HepG2 (cell line): ENCODE results near the gene MORC3. TPM values are rescaled to one million over a fixed set of nuclear protein-coding genes. Genes with fewer than 3 reads are reported as not detected.

Experiments
- ATAC-seq: fragments of 200-7000 bp; cut with Tn5 transposase; 3 replicates; pipeline ENCODE4 v1.9.1; 2020; ENCODE audit warnings: mild to moderate bottlenecking, moderate library complexity
- BruUV-seq: library from RNA; stranded (reverse); fragments of 400-500 nt; replicated peaks from 2 replicates; lab custom pipeline; 2021; lab: Mats Ljungman, UMichigan
- CTCF ChIA-PET: fragments of 300-600 bp; formaldehyde crosslinking; extraction: SDS; loops from one replicate; lab custom pipeline; 2021; ENCODE audit warnings: low total read pairs, inconsistent platforms, low intra/inter-chr PET ratio; lab: Yijun Ruan, JAX
- POLR2A ChIA-PET: fragments of 350-600 bp; sonication (Branson Sonifier 250); formaldehyde crosslinking; loops from one replicate; lab custom pipeline; 2020; ENCODE audit warnings: antibody characterized with exemption, inconsistent platforms; lab: Yijun Ruan, JAX
- DNase-seq: peaks from one replicate; pipeline ENCODE4 v3.0.0-alpha.2; 2015; ENCODE audit warnings: low spot score
- FAIRE-seq: peaks from 3 replicates; lab custom pipeline; 2011; peaks lifted over from hg19 to GRCh38; lab: Jason Lieb, UNC
- H2AFZ ChIP-seq: one replicate; pipeline ENCODE4 v1.6.1; 2011; ENCODE audit warnings: low read length, inconsistent platforms
- H3K27ac ChIP-seq: fragments of 300-600 bp; 3 replicates; pipeline ENCODE4 v1.8.0; 2011; ENCODE audit warnings: mixed run types, mild to moderate bottlenecking, mixed read lengths, low read length, inconsistent platforms; ENCODE audit not compliant: insufficient read depth; ENCODE audit errors: extremely low read length
- H3K27me3 ChIP-seq, 2 experiments: fragments of 200-600 bp in 1 of 2; 2 replicates in 1 of 2; 3 replicates in 1 of 2; pipeline versions ENCODE4 v1.6.0 to v1.8.0; 2011; ENCODE audit warnings: low read length in 2 of 2, mild to moderate bottlenecking in 2 of 2, moderate library complexity in 2 of 2, inconsistent platforms in 1 of 2; ENCODE audit not compliant: insufficient read depth in 2 of 2, control insufficient read depth in 1 of 2
- H3K36me3 ChIP-seq, 2 experiments: fragments of 200-600 bp in 1 of 2; replicated peaks in 1 of 2; 2 replicates in 1 of 2; 3 replicates in 1 of 2; pipeline versions ENCODE4 v1.5.1 to v1.8.0; 2011; ENCODE audit warnings: low read length in 2 of 2, inconsistent platforms in 1 of 2; ENCODE audit not compliant: insufficient read depth in 2 of 2, control insufficient read depth in 1 of 2
- H3K4me1 ChIP-seq: 2 replicates; pipeline ENCODE4 v1.5.1; 2012; ENCODE audit warnings: low read length, inconsistent platforms; ENCODE audit not compliant: insufficient read depth
- H3K4me2 ChIP-seq: 2 replicates; pipeline ENCODE4 v1.6.0; 2011; ENCODE audit warnings: low read depth, low read length, inconsistent platforms
- H3K4me3 ChIP-seq, 3 experiments: fragments of 200-600 bp in 1 of 3; sonication (generic), shearing (Covaris generic) in 1 of 3; replicated peaks in 1 of 3; 2 replicates each; pipeline ENCODE4 v1.5.1; 2011 to 2016; ENCODE audit warnings: low read length in 3 of 3, inconsistent platforms in 2 of 3, low read depth in 2 of 3, mild to moderate bottlenecking in 2 of 3, control low read depth in 1 of 3, mixed read lengths in 1 of 3; ENCODE audit not compliant: insufficient read depth in 1 of 3
- H3K79me2 ChIP-seq: one replicate; pipeline ENCODE4 v1.6.1; 2011; ENCODE audit warnings: low read length, inconsistent platforms; ENCODE audit not compliant: insufficient read depth
- H3K9ac ChIP-seq: 2 replicates; pipeline ENCODE4 v1.6.0; 2011; ENCODE audit warnings: mild to moderate bottlenecking, low read depth, low read length, inconsistent platforms; ENCODE audit not compliant: insufficient read depth
- H3K9me3 ChIP-seq: 2 replicates; pipeline ENCODE4 v1.5.1; 2012; ENCODE audit warnings: mild to moderate bottlenecking, low read length
- H4K20me1 ChIP-seq: 2 replicates; pipeline ENCODE4 v1.6.0; 2011; ENCODE audit warnings: inconsistent platforms, mild to moderate bottlenecking, low read length, moderate library complexity; ENCODE audit not compliant: insufficient read depth
- ATRX ChIP-seq: sonication (generic); formaldehyde crosslinking; IDR thresholded peaks from 2 replicates; pipeline ENCODE4 v1.4.0; 2020; ENCODE audit warnings: missing genetic modification reagents, borderline replicate concordance
- HMGXB4 ChIP-seq, 2 experiments: sonication (generic) in 1 of 2; formaldehyde crosslinking in 1 of 2; IDR thresholded peaks; 2 replicates each; pipeline versions ENCODE4 v1.4.0 to v1.6.1; 2018 to 2020; ENCODE audit warnings: missing genetic modification reagents in 2 of 2, borderline replicate concordance in 1 of 2, low read depth in 1 of 2, mild to moderate bottlenecking in 1 of 2, missing biosample characterization in 1 of 2
- NONO ChIP-seq, 2 experiments: fragments of 450-650 bp in 1 of 2; sonication (generic) in 1 of 2; formaldehyde crosslinking in 1 of 2; IDR thresholded peaks in 1 of 2; conservative IDR thresholded peaks in 1 of 2; 2 replicates each; pipeline versions ENCODE4 v1.6.1 to v1.8.0; 2017 to 2022; ENCODE audit warnings: mild to moderate bottlenecking in 1 of 2, missing genetic modification reagents in 1 of 2, moderate library complexity in 1 of 2
- PAF1 ChIP-seq: IDR thresholded peaks from 2 replicates; pipeline ENCODE4 v1.6.1; 2016; ENCODE audit warnings: missing genetic modification reagents, missing compliant biosample characterization
- RARA ChIP-seq: IDR thresholded peaks from 2 replicates; pipeline ENCODE4 v1.6.1; 2016; ENCODE audit warnings: missing genetic modification reagents, missing compliant biosample characterization
- SMARCC2 ChIP-seq: fragments of 450-650 bp; IDR thresholded peaks from 2 replicates; pipeline ENCODE4 v1.6.1; 2017; ENCODE audit warnings: antibody characterized with exemption, mild to moderate bottlenecking
- SP5 ChIP-seq: IDR thresholded peaks from 2 replicates; pipeline ENCODE4 v1.6.1; 2016; ENCODE audit warnings: low read depth, borderline replicate concordance
- SYNCRIP ChIP-seq: fragments of 200-400 bp; formaldehyde crosslinking; IDR thresholded peaks from 2 replicates; pipeline ENCODE4 v1.6.1; 2018; ENCODE audit warnings: mild to moderate bottlenecking, low read depth, low read length; ENCODE audit not compliant: insufficient read depth
- TOPORS ChIP-seq: sonication (generic); formaldehyde crosslinking; IDR thresholded peaks from 2 replicates; pipeline ENCODE4 v1.8.0; 2023; ENCODE audit warnings: mild to moderate bottlenecking, missing genetic modification reagents
- ZKSCAN8 ChIP-seq: IDR thresholded peaks from 2 replicates; pipeline ENCODE4 v1.6.1; 2016; ENCODE audit warnings: borderline replicate concordance, missing genetic modification reagents, missing compliant biosample characterization
- ZNF839 ChIP-seq: sonication (generic); formaldehyde crosslinking; IDR thresholded peaks from 2 replicates; pipeline ENCODE4 v1.4.0; 2020; ENCODE audit warnings: missing genetic modification reagents, mild to moderate bottlenecking, borderline replicate concordance
- WGBS: methylation state at CpG from one replicate; pipeline ENCODE4 v1.1.6; 2017; ENCODE audit warnings: low lambda C conversion rate; 5-methylcytosine and 5-hydroxymethylcytosine counted together
- in situ Hi-C: cut with HindIII; loops from 2 replicates; pipeline ENCODE4 v1.10.0; 2017; ENCODE audit warnings: low pct_unique_long_range_greater_than_20kb; ENCODE audit not compliant: extremely low pct_ligation_motif_present
- intact Hi-C: fragments of 100-400 bp; cut with micrococcal nuclease; formaldehyde crosslinking; loops from one replicate; pipeline ENCODE4 v1.10.0; 2022; ENCODE audit not compliant: unreplicated experiment
- polyA plus RNA-seq, 8 experiments: library from polyadenylated mRNA; depleted of rRNA in 3 of 8; stranded (reverse) in 7 of 8; unstranded in 1 of 8; fragments of >200 nt; fragmentation: Illumina TruSeq in 4 of 8; extraction: Trizol in 4 of 8; gene quantifications; 2 replicates each; pipeline versions ENCODE4 v1.2.1 to v1.2.3, GENCODE V29; 2011 to 2016; ENCODE audit warnings: low read depth in 4 of 8, missing spikeins in 1 of 8, mixed read lengths in 1 of 8; ENCODE audit not compliant: insufficient read depth in 1 of 8
- total RNA-seq, 5 experiments: library from RNA; depleted of rRNA; stranded (reverse); fragments of >200 nt; fragmentation: Illumina TruSeq; extraction: Trizol; gene quantifications; 2 replicates each; pipeline ENCODE4 v1.2.3, GENCODE V29; 2016; ENCODE audit warnings: low read depth in 1 of 5
- TF ChIP-seq, protein P1 (sequence below): sonication (generic); formaldehyde crosslinking; IDR thresholded peaks from 2 replicates; pipeline ENCODE4 v1.5.1; 2020; ENCODE audit warnings: missing genetic modification reagents, mild to moderate bottlenecking, borderline replicate concordance
- TF ChIP-seq, protein P2 (sequence below): sonication (generic); formaldehyde crosslinking; IDR thresholded peaks from 2 replicates; pipeline ENCODE4 v1.8.0; 2022; ENCODE audit warnings: mild to moderate bottlenecking, missing genetic modification reagents, moderate library complexity
- TF ChIP-seq, protein P3 (sequence below): sonication (generic); formaldehyde crosslinking; IDR thresholded peaks from 2 replicates; pipeline ENCODE4 v1.5.0; 2020; ENCODE audit warnings: missing genetic modification reagents

MORC3 gene
- total and polyA plus RNA-seq, 2 of the 13 experiments (the other 11 are each of a cell fraction or from before 2014, with no cell fraction given): 12.9 to 19.5 TPM

DNA sequence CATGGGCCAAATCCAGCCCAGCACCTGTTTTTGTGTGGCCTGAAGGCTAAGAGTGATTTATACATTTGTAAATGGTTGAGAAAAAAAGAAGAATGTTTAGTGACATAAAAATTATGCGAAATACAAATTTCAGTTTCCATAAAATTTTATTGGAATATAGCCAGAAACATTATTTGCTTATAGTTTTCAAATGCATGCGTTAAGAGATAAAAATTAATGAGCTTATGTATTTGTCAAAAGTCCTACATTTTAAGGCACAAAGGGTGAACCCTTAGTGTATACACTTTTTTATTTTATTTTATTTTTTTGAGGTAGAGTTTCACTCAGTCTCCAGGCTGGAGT is 2.1 kb downstream of the MORC3 start:
- in situ Hi-C loops (no loop called here), intact Hi-C loops (loop anchor here (10.0 kb wide), 1 partner anchor 57 kb away; no protein-coding TSS in a partner anchor)
- BruUV-seq: no TSS peak
- Histone ChIP-seq H3K9me3 (no peaks in the 10 kb centered on the region), H4K20me1 (peaks cover 45% of the 10 kb centered on the region), H3K79me2 (peaks cover 63% of the 10 kb centered on the region), H3K4me1 (peaks cover 58% of the 10 kb centered on the region), H3K36me3 (0 out of 5 replicates have a peak, but pooled peaks cover 0 to 7% of the 10 kb centered on the region in 2 experiments), H2AFZ (no peak overlapping the region), H3K27me3 (peaks cover 0 to 5% of the 10 kb centered on the region in 2 experiments; a peak in 1 of 5 replicates), H3K4me2 (peak overlapping the region; percentile 96), H3K4me3 (peak overlapping the region; percentile 82 to 99 (median 94)), H3K9ac (peak overlapping the region; percentile 83), H3K27ac (peak overlapping the region; percentile 87)
- no peak for FAIRE-seq
- ChIA-PET CTCF (no interaction called here), POLR2A (no interaction called here)
- DNase-seq: no peak
- 69% methylated on average over 2 of the region's 2 CpGs for WGBS
- ATAC-seq: no peak
- TF ChIP-seq, protein P1, sequence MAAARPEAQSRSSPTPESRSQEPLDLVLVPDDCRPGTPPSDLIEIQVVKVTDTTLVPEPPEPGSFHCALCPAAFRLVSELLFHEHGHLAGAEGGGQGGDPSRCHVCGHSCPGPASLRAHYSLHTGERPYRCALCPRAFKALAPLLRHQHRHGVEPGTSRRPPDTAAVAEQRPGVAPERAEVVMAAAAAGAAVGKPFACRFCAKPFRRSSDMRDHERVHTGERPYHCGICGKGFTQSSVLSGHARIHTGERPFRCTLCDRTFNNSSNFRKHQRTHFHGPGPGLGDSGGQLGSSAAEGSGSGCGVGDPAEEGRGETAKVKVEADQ (CRISPR knock-in tag): no peak
- no peak for TF ChIP-seq SYNCRIP
- TF ChIP-seq PAF1: no peak
- TF ChIP-seq ZKSCAN8: no peak
- no peak for TF ChIP-seq SMARCC2
- TF ChIP-seq TOPORS (CRISPR knock-in tag): no peak
- TF ChIP-seq ATRX (CRISPR knock-in tag): no peak
- no peak for TF ChIP-seq NONO (IDR thresholded peaks at IDR 0.05)
- no peak for TF ChIP-seq NONO (CRISPR knock-in tag; conservative IDR thresholded peaks at IDR 0.05)
- TF ChIP-seq, protein P2, sequence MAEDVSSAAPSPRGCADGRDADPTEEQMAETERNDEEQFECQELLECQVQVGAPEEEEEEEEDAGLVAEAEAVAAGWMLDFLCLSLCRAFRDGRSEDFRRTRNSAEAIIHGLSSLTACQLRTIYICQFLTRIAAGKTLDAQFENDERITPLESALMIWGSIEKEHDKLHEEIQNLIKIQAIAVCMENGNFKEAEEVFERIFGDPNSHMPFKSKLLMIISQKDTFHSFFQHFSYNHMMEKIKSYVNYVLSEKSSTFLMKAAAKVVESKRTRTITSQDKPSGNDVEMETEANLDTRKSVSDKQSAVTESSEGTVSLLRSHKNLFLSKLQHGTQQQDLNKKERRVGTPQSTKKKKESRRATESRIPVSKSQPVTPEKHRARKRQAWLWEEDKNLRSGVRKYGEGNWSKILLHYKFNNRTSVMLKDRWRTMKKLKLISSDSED (CRISPR knock-in tag): no peak
- TF ChIP-seq SP5 (CRISPR knock-in tag): no peak
- TF ChIP-seq RARA (CRISPR knock-in tag): no peak
- no peak for TF ChIP-seq ZNF839 (CRISPR knock-in tag)
- TF ChIP-seq HMGXB4 (CRISPR knock-in tag; IDR thresholded peaks at IDR 0.05; ENCODE audit: borderline replicate concordance in 1 of 2, low read depth in 1 of 2): no peak
- TF ChIP-seq, protein P3, sequence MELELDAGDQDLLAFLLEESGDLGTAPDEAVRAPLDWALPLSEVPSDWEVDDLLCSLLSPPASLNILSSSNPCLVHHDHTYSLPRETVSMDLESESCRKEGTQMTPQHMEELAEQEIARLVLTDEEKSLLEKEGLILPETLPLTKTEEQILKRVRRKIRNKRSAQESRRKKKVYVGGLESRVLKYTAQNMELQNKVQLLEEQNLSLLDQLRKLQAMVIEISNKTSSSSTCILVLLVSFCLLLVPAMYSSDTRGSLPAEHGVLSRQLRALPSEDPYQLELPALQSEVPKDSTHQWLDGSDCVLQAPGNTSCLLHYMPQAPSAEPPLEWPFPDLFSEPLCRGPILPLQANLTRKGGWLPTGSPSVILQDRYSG (CRISPR knock-in tag): no peak
